Pancreas (tissue), 10 donors: ENCODE measurements around the gene FAM241B. TPM values are rescaled to one million over a fixed set of nuclear protein-coding genes. Genes with fewer than 3 reads are reported as not detected.

Source experiments
- ATAC-seq, 4 donors: fragments of 200-7000 bp; cut with Tn5 transposase; one replicate each; pipeline versions ENCODE4 v1.8.0 to v1.9.1; 2020; ENCODE audit warnings: mild to moderate bottlenecking in 4 of 4, moderate library complexity in 4 of 4
- DNase-seq, 6 donors: peaks; one replicate each; pipeline ENCODE4 v3.0.0-alpha.2; 2020
- FAIRE-seq: peaks from 2 replicates; lab custom pipeline; 2012; peaks lifted over from hg19 to GRCh38; lab: Jason Lieb, UNC
- H3K27ac ChIP-seq, 4 donors: fragments of 200-600 bp; sonication (generic); 1 replicate in 3 of 4; 2 replicates in 1 of 4; pipeline versions ENCODE4 v1.5.0 to v1.8.0; 2020
- H3K27me3 ChIP-seq, 4 donors: fragments of 200-600 bp; one replicate each; pipeline ENCODE4 v1.8.0; 2021
- H3K36me3 ChIP-seq, 3 donors: fragments of 200-600 bp; sonication (generic) in 1 of 3; one replicate each; pipeline versions ENCODE4 v1.5.0 to v1.8.0; 2020 to 2021
- H3K4me1 ChIP-seq, 3 donors: fragments of 200-600 bp; one replicate each; pipeline ENCODE4 v1.8.0; 2021
- H3K4me3 ChIP-seq, 4 donors: fragments of 200-600 bp; sonication (generic) in 2 of 4; one replicate each; pipeline versions ENCODE4 v1.5.0 to v1.8.0; 2020 to 2021
- H3K9me3 ChIP-seq, 4 donors: fragments of 200-600 bp; one replicate each; pipeline ENCODE4 v1.8.0; 2021
- CTCF ChIP-seq, 4 donors: fragments of 200-600 bp; sonication (generic) in 3 of 4; IDR thresholded peaks; one replicate each; pipeline versions ENCODE4 v1.5.0 to v1.8.0; 2021; ENCODE audit warnings: antibody characterized with exemption in 4 of 4
- whole genome bisulfite sequencing, 2 donors: extraction: QIAGEN DNeasy Blood & Tissue Kit; methylation state at CpG; one replicate each; pipeline ENCODE4 v1.1.7; 2013; 5-methylcytosine and 5-hydroxymethylcytosine counted together
- intact Hi-C, 3 donors: fragments of 100-400 bp; cut with DNase I; formaldehyde crosslinking; loops; one replicate each; pipeline versions ENCODE4 v1.11.1 to v1.14.2; 2022
- polyA plus RNA-seq, 2 donors: library from polyadenylated mRNA; stranded (reverse); fragments of 200-250 nt; gene quantifications; one replicate each; pipeline ENCODE4 v1.2.3, GENCODE V29; 2013
- total RNA-seq, 6 donors: library from RNA; stranded (reverse); fragmentation: NEBNext Ultra II Directional in 4 of 6; extraction: Animal tissue kit (Norgen Biotek cat#: 25700) in 4 of 6; gene quantifications; one replicate each; pipeline versions ENCODE4 v1.2.1 to v1.2.4, GENCODE V29; 2021 to 2023
- donor health status: healthy with polysubstance abuse.
- donor health status: DM: no; HTN: no; CAD: no; lungs with moderate emphysema.
- donor health status: DM: no; HTN: no; CAD: no.
- donor health status: control.
- donor health status: control.
- donor health status: Bipolar disorder and iron deficiency.
- donor health status: DM: yes; HTN: yes; CAD: no.
- donor health status: DM: no; HTN: no; CAD: no.
- donor health status: DM: no; HTN: no; CAD: no.
- donor health status: DM: yes; HTN: yes; CAD: no.

FAM241B gene
- total and polyA plus RNA-seq, 8 donors: 2.7 to 8.4 (median 5.0) TPM

- no peaks in the 10 kb centered on the region for H3K4me1 ChIP-seq
- FAIRE-seq: no peak
- no peaks in the 10 kb centered on the region for H3K9me3 ChIP-seq
- H3K4me3 ChIP-seq: no peak overlapping the region
- H3K27me3 ChIP-seq: no peaks in the 10 kb centered on the region
- TF ChIP-seq CTCF (IDR thresholded peaks at IDR 0.05): no peak
- intact Hi-C loops: loop anchor here in 1 of 3 donors (10.0 kb wide), 1 partner anchor 267 kb away; no protein-coding TSS in a partner anchor
- peak in 1 of 6 donors; percentile 15 for DNase-seq
- 77 to 82% methylated on average over 10 of the region's 10 CpGs for WGBS, 2 donors
- no peaks in the 10 kb centered on the region for H3K36me3 ChIP-seq
- no peak overlapping the region for H3K27ac ChIP-seq
- no peak for ATAC-seq
These were observed 27.8 kb downstream of the FAM241B start for GRCh38 chr10:69657866-69658265.

GRCh38 chr10:69659241-69660038 is 29.4 kb downstream of the FAM241B start:
- Histone ChIP-seq H3K4me3 (no peak overlapping the region), H3K9me3 (no peaks in the 10 kb centered on the region), H3K4me1 (no peaks in the 10 kb centered on the region), H3K27ac (no peak overlapping the region), H3K36me3 (no peaks in the 10 kb centered on the region), H3K27me3 (no peaks in the 10 kb centered on the region)
- FAIRE-seq: no peak
- DNase-seq: peak in 1 of 6 donors; percentile 22
- intact Hi-C loops: loop anchor here in 1 of 3 donors (10.0 kb wide), 1 partner anchor 265 kb away; no protein-coding TSS in a partner anchor
- WGBS, 2 donors: 56 to 67% methylated on average over 13 of the region's 13 CpGs
- no peak for ATAC-seq
- TF ChIP-seq CTCF (IDR thresholded peaks at IDR 0.05): no peak

GRCh38 chr10:69660296-69660695 is 30.2 kb downstream of the FAM241B start:
- no peaks in the 10 kb centered on the region for H3K9me3 ChIP-seq
- H3K27me3 ChIP-seq: no peaks in the 10 kb centered on the region
- ATAC-seq (no peak), FAIRE-seq (no peak), DNase-seq (peak in 1 of 6 donors; percentile 23)
- no peak for TF ChIP-seq CTCF (IDR thresholded peaks at IDR 0.05)
- no peak overlapping the region for H3K27ac ChIP-seq
- no peak overlapping the region for H3K4me3 ChIP-seq
- peaks cover 0 to 3% (median under 1%) of the 10 kb centered on the region in 3 donors for H3K4me1 ChIP-seq
- no peaks in the 10 kb centered on the region for H3K36me3 ChIP-seq
- 77 to 78% methylated on average over 6 of the region's 6 CpGs for WGBS, 2 donors
- intact Hi-C loops: no loop called here

GRCh38 chr10:69661414-69662172 is 31.5 kb downstream of the FAM241B start:
- no peak for TF ChIP-seq CTCF (IDR thresholded peaks at IDR 0.05)
- no peak for FAIRE-seq

More at GRCh38 chr10:69661414-69662172, 31.5 kb downstream of the FAM241B start:
- no peaks in the 10 kb centered on the region for H3K36me3 ChIP-seq
- no peak for ATAC-seq
- H3K4me3 ChIP-seq: no peak overlapping the region
- no peak overlapping the region for H3K27ac ChIP-seq
- H3K9me3 ChIP-seq: no peaks in the 10 kb centered on the region
- no peak for DNase-seq
- intact Hi-C loops: no loop called here
- H3K4me1 ChIP-seq: peaks cover 8 to 10% (median 10%) of the 10 kb centered on the region in 3 donors
- 76 to 78% methylated on average over 4 of the region's 4 CpGs for WGBS, 2 donors
- no peaks in the 10 kb centered on the region for H3K27me3 ChIP-seq
